Testis (tissue), 3 donors: ENCODE measurements around the gene ZNF385A. TPM values are rescaled to one million over a fixed set of nuclear protein-coding genes. Genes with fewer than 3 reads are reported as not detected.

Experiments
- DNase-seq: peaks from one replicate; pipeline ENCODE4 v3.0.0-alpha.2; 2019
- H3K27ac ChIP-seq, 2 donors: fragments of 200-600 bp; sonication (generic); one replicate each; pipeline ENCODE4 v1.5.1; 2019
- H3K27me3 ChIP-seq: fragments of 200-600 bp; sonication (generic); one replicate; pipeline ENCODE4 v1.5.1; 2019
- H3K36me3 ChIP-seq: fragments of 200-600 bp; sonication (generic); one replicate; pipeline ENCODE4 v1.5.1; 2017; ENCODE audit warnings: low read depth; ENCODE audit errors: missing control alignments
- H3K4me1 ChIP-seq: fragments of 200-600 bp; sonication (generic); one replicate; pipeline ENCODE4 v1.5.1; 2019
- H3K4me3 ChIP-seq, 2 donors: fragments of 200-600 bp; sonication (generic); one replicate each; pipeline ENCODE4 v1.5.1; 2017 to 2019
- H3K9me3 ChIP-seq: fragments of 200-600 bp; sonication (generic); one replicate; pipeline ENCODE4 v1.5.1; 2017
- CTCF ChIP-seq, 3 experiments: fragments of 450-650 bp in 2 of 3; fragments of 200-600 bp in 1 of 3; sonication (generic) in 1 of 3; IDR thresholded peaks; one replicate each; pipeline ENCODE4 v1.5.1; 2016 to 2019; ENCODE audit warnings: antibody characterized with exemption in 3 of 3, mild to moderate bottlenecking in 2 of 3, moderate library complexity in 1 of 3
- POLR2A ChIP-seq: fragments of 450-650 bp; IDR thresholded peaks from one replicate; pipeline ENCODE4 v1.6.1; 2017; ENCODE audit warnings: antibody characterized with exemption, mild to moderate bottlenecking, moderate library complexity
- WGBS, 2 donors: methylation state at CpG; one replicate each; pipeline ENCODE4 v1.1.5; 2018; 5-methylcytosine and 5-hydroxymethylcytosine counted together
- intact Hi-C: fragments of 100-400 bp; cut with DNase I; formaldehyde crosslinking; loops from one replicate; pipeline ENCODE4 v1.15.1; 2023; ENCODE audit warnings: low total_unique reads
- polyA plus RNA-seq: library from polyadenylated mRNA; stranded (reverse); fragments of 350-450 nt; fragmentation: Illumina TruSeq; extraction: RNeasy Lipid Tissue Mini Kit (QIAGEN cat#74804); gene quantifications from one replicate; pipeline ENCODE4 v1.2.3, GENCODE V29; 2014; ENCODE audit warnings: low read depth, low replicate concordance; ENCODE audit not compliant: insufficient read depth
- total RNA-seq, 2 donors: library from RNA; depleted of rRNA; stranded (reverse); fragments of >200 nt; gene quantifications; one replicate each; pipeline ENCODE4 v1.2.3, GENCODE V29; 2016

ZNF385A gene
- total and polyA plus RNA-seq, 3 donors from 2014 or later, result 3.5 to 10.9 (median 5.6) TPM

GRCh38 chr12:54383041-54383609, 1.4 kb downstream of the ZNF385A start:
- intact Hi-C loops, result no loop called here
- Histone ChIP-seq H3K9me3 (no peaks in the 10 kb centered on the region), H3K4me3 (no peak overlapping the region), H3K36me3 (no peaks in the 10 kb centered on the region), H3K27me3 (no peaks in the 10 kb centered on the region), H3K4me1 (peaks cover 16% of the 10 kb centered on the region), H3K27ac (no peak overlapping the region)
- no peak for DNase-seq
- WGBS, 2 donors, result 87 to 94% methylated on average over 3 of the region's 3 CpGs
- TF ChIP-seq CTCF (IDR thresholded peaks at IDR 0.05) (no peak), POLR2A (no peak)

GRCh38 chr12:54381136-54381535, 3.4 kb downstream of the ZNF385A start:
- no peaks in the 10 kb centered on the region for H3K27me3 ChIP-seq
- peaks cover 16% of the 10 kb centered on the region for H3K4me1 ChIP-seq
- no peaks in the 10 kb centered on the region for H3K36me3 ChIP-seq
- intact Hi-C loops, result no loop called here
- H3K27ac ChIP-seq, result no peak overlapping the region
- TF ChIP-seq CTCF (IDR thresholded peaks at IDR 0.05), result no peak
- TF ChIP-seq POLR2A, result no peak
- 95 to 98% methylated on average over 4 of the region's 4 CpGs for WGBS, 2 donors
- H3K4me3 ChIP-seq, result no peak overlapping the region
- DNase-seq, result no peak
- no peaks in the 10 kb centered on the region for H3K9me3 ChIP-seq

DNA sequence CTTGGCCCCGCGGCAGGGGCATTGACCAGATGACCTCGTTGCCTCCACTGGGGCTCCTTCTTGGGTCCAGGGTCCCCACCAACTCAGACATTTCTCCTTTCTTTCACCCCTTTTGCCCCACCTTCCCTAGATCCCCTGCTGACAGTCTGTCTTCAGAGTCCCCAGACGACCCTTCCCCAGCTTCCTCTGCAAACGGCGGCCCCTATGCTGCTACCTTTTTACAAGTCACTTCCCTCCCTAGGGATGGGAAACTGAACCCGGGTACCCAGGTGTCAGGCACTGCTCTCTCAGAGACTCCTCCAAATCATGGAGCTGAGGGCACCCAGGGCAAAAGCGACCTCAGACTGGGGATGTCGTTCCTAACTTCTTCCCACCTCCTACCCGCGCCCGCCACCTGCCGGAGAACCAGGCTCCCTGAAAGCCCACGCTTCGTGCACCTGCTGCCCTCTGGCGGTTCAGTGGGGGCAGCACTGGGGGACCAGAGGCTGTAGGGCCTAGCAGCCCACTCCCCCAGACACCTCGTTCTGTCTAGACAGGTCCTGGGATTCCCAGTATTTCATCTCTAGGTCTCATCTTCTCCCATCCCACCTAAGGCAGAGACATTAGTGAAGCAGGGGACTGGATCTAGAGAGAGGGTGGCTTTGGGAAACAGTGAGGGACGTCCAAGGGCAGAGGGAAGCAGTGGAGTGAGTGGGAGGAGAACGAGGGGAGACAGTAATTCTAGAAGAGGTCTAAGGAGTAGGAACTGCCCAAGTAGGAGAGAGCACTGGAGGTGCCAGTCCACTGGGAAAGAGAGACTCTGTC, 4.9 kb downstream of the ZNF385A start:
- 7 to 13% methylated on average over 19 of the region's 19 CpGs for WGBS, 2 donors
- DNase-seq, result peak; percentile 93
- peak overlapping the region; percentile 50 to 70 for H3K27ac ChIP-seq
- H3K4me1 ChIP-seq, result peaks cover 13% of the 10 kb centered on the region
- H3K27me3 ChIP-seq, result no peaks in the 10 kb centered on the region
- H3K4me3 ChIP-seq, result peak overlapping the region; percentile 50 to 53
- no peaks in the 10 kb centered on the region for H3K36me3 ChIP-seq
- intact Hi-C loops, result loop anchor here (10.0 kb wide), 1 partner anchor 155 kb away; no protein-coding TSS in a partner anchor
- TF ChIP-seq POLR2A (no peak), CTCF (IDR thresholded peaks at IDR 0.05) (peak; percentile 96 to 100 (median 98))
- H3K9me3 ChIP-seq, result no peaks in the 10 kb centered on the region

- no peak for TF ChIP-seq CTCF (IDR thresholded peaks at IDR 0.05)
- no peak for TF ChIP-seq POLR2A
- Histone ChIP-seq H3K4me3 (peak overlapping the region; percentile 50 to 53), H3K36me3 (no peaks in the 10 kb centered on the region), H3K9me3 (no peaks in the 10 kb centered on the region), H3K27ac (peak overlapping the region in 1 of 2 donors; percentile 50), H3K4me1 (peaks cover 16% of the 10 kb centered on the region), H3K27me3 (no peaks in the 10 kb centered on the region)
- peak; percentile 53 for DNase-seq
- intact Hi-C loops, result loop anchor here (10.0 kb wide), 1 partner anchor 154 kb away; no protein-coding TSS in a partner anchor
- WGBS, 2 donors, result 10 to 11% methylated on average over 6 to 44 of the region's 49 CpGs
These were observed 5.6 kb downstream of the ZNF385A start for GRCh38 chr12:54378796-54379397.
